BLaER1 treated with 17β-estradiol and CSF1 and Interleukin-3, amounts not matched to agents 10 nM and 100 nM (cell line): ENCODE measurements around the gene PROSER3.

ENCODE experiments used
- H3K27ac ChIP-seq, 11 experiments: shearing (Covaris generic); formaldehyde crosslinking; 2 replicates each; pipeline ENCODE4 v1.8.1; 2022
- H3K27me3 ChIP-seq, 11 experiments: shearing (Covaris generic); formaldehyde crosslinking; 2 replicates each; pipeline ENCODE4 v1.8.1; 2022
- H3K36me3 ChIP-seq, 11 experiments: shearing (Covaris generic); formaldehyde crosslinking; 2 replicates each; pipeline ENCODE4 v1.8.1; 2022
- H3K4me1 ChIP-seq, 10 experiments: shearing (Covaris generic); formaldehyde crosslinking; 2 replicates each; pipeline ENCODE4 v1.8.1; 2022
- H3K4me2 ChIP-seq, 11 experiments: shearing (Covaris generic); formaldehyde crosslinking; 2 replicates each; pipeline ENCODE4 v1.8.1; 2022
- H3K4me3 ChIP-seq, 10 experiments: shearing (Covaris generic); formaldehyde crosslinking; 2 replicates each; pipeline ENCODE4 v1.8.1; 2022
- H3K9ac ChIP-seq, 11 experiments: shearing (Covaris generic); formaldehyde crosslinking; 2 replicates each; pipeline ENCODE4 v1.8.1; 2022
- H3K9me3 ChIP-seq, 11 experiments: shearing (Covaris generic); formaldehyde crosslinking; replicated peaks in 1 of 11; 2 replicates each; pipeline ENCODE4 v1.8.1; 2022
- H4K20me1 ChIP-seq, 11 experiments: shearing (Covaris generic); formaldehyde crosslinking; 2 replicates each; pipeline ENCODE4 v1.8.1; 2022
- Cebpa-rat ChIP-seq, 11 experiments: shearing (Covaris generic); IDR thresholded peaks; 2 replicates each; pipeline ENCODE4 v1.8.1; 2022

The PROSER3 gene

GRCh38 chr19:35727053-35727955 is 30.7 kb upstream of the PROSER3 start:
- Histone ChIP-seq H4K20me1 (peaks cover 37 to 100% (median 95%) of the 10 kb centered on the region in 11 experiments; a peak in 21 of 22 replicates), H3K4me3 (no peak overlapping the region), H3K9me3 (no peaks in the 10 kb centered on the region), H3K4me1 (no peaks in the 10 kb centered on the region), H3K9ac (0 out of 22 replicates have a peak overlapping the region, but pooled peaks of 1 of the 11 experiments have one; percentile 11), H3K27me3 (no peaks in the 10 kb centered on the region), H3K4me2 (no peak overlapping the region), H3K27ac (no peak overlapping the region), H3K36me3 (peaks cover 100% of the 10 kb centered on the region in 11 experiments)
- TF ChIP-seq Cebpa-rat (IDR thresholded peaks at IDR 0.05), result no peak

- Histone ChIP-seq H3K27me3 (no peaks in the 10 kb centered on the region), H4K20me1 (peaks cover 35 to 99% (median 92%) of the 10 kb centered on the region in 11 experiments; a peak in 21 of 22 replicates), H3K9ac (no peak overlapping the region), H3K36me3 (peaks cover 98 to 99% (median 99%) of the 10 kb centered on the region in 11 experiments), H3K4me1 (no peaks in the 10 kb centered on the region), H3K4me3 (no peak overlapping the region), H3K4me2 (no peak overlapping the region), H3K27ac (no peak overlapping the region), H3K9me3 (no peaks in the 10 kb centered on the region)
- TF ChIP-seq Cebpa-rat (IDR thresholded peaks at IDR 0.05), result no peak
Observed at GRCh38 chr19:35727956-35728706, 29.8 kb upstream of the PROSER3 start.

- Histone ChIP-seq H3K27ac (no peak overlapping the region), H3K4me1 (peaks cover 0 to 6% (median 0%) of the 10 kb centered on the region in 10 experiments; a peak in 2 of 20 replicates), H3K4me2 (no peak overlapping the region), H3K9me3 (no peaks in the 10 kb centered on the region), H3K4me3 (no peak overlapping the region), H3K27me3 (no peaks in the 10 kb centered on the region), H4K20me1 (peaks cover 26 to 98% (median 91%) of the 10 kb centered on the region in 11 experiments; a peak in 21 of 22 replicates), H3K36me3 (peaks cover 97 to 99% (median 98%) of the 10 kb centered on the region in 11 experiments), H3K9ac (no peak overlapping the region)
- no peak for TF ChIP-seq Cebpa-rat (IDR thresholded peaks at IDR 0.05)
Observed at GRCh38 chr19:35729021-35729420, 29.0 kb upstream of the PROSER3 start.

GRCh38 chr19:35729763-35730162 is 28.2 kb upstream of the PROSER3 start:
- Histone ChIP-seq H3K4me1 (peaks cover 0 to 7% (median 0%) of the 10 kb centered on the region in 10 experiments; a peak in 2 of 20 replicates), H3K36me3 (peaks cover 97 to 99% (median 98%) of the 10 kb centered on the region in 11 experiments), H3K4me3 (no peak overlapping the region), H4K20me1 (peaks cover 29 to 98% (median 91%) of the 10 kb centered on the region in 11 experiments; a peak in 21 of 22 replicates), H3K27ac (no peak overlapping the region; a peak in 1 of 22 replicates), H3K4me2 (no peak overlapping the region), H3K9ac (no peak overlapping the region), H3K9me3 (no peaks in the 10 kb centered on the region), H3K27me3 (no peaks in the 10 kb centered on the region)
- TF ChIP-seq Cebpa-rat (IDR thresholded peaks at IDR 0.05), result no peak

GRCh38 chr19:35730326-35730725 is 27.6 kb upstream of the PROSER3 start:
- Histone ChIP-seq H4K20me1 (peaks cover 34 to 98% (median 92%) of the 10 kb centered on the region in 11 experiments; a peak in 21 of 22 replicates), H3K27ac (no peak overlapping the region; a peak in 1 of 22 replicates), H3K4me1 (peaks cover 0 to 8% (median under 1%) of the 10 kb centered on the region in 10 experiments; a peak in 6 of 20 replicates), H3K4me3 (no peak overlapping the region), H3K36me3 (peaks cover 97 to 99% (median 98%) of the 10 kb centered on the region in 11 experiments), H3K27me3 (no peaks in the 10 kb centered on the region), H3K4me2 (no peak overlapping the region), H3K9me3 (no peaks in the 10 kb centered on the region), H3K9ac (no peak overlapping the region)
- TF ChIP-seq Cebpa-rat (IDR thresholded peaks at IDR 0.05), result no peak

GRCh38 chr19:35731353-35731752 is 26.6 kb upstream of the PROSER3 start:
- no peak for TF ChIP-seq Cebpa-rat (IDR thresholded peaks at IDR 0.05)
- H3K4me3 ChIP-seq, result no peak overlapping the region
- H3K27me3 ChIP-seq, result no peaks in the 10 kb centered on the region
- no peaks in the 10 kb centered on the region for H3K9me3 ChIP-seq
- H3K27ac ChIP-seq, result no peak overlapping the region
- H3K36me3 ChIP-seq, result peaks cover 96 to 99% (median 98%) of the 10 kb centered on the region in 11 experiments
- H3K9ac ChIP-seq, result no peak overlapping the region
- H3K4me1 ChIP-seq, result peaks cover 1 to 16% (median 10%) of the 10 kb centered on the region in 10 experiments; a peak in 18 of 20 replicates
- peaks cover 39 to 98% (median 92%) of the 10 kb centered on the region in 11 experiments; a peak in 21 of 22 replicates for H4K20me1 ChIP-seq
- H3K4me2 ChIP-seq, result no peak overlapping the region

GRCh38 chr19:35731779-35732405 is 26.1 kb upstream of the PROSER3 start:
- no peak for TF ChIP-seq Cebpa-rat (IDR thresholded peaks at IDR 0.05)
- Histone ChIP-seq H3K27ac (no peak overlapping the region), H4K20me1 (peaks cover 43 to 98% (median 94%) of the 10 kb centered on the region in 11 experiments; a peak in 21 of 22 replicates), H3K27me3 (no peaks in the 10 kb centered on the region), H3K4me2 (no peak overlapping the region), H3K9me3 (no peaks in the 10 kb centered on the region), H3K9ac (no peak overlapping the region), H3K4me1 (peaks cover 7 to 22% (median 15%) of the 10 kb centered on the region in 10 experiments; a peak in 18 of 20 replicates), H3K4me3 (no peak overlapping the region), H3K36me3 (peaks cover 96 to 99% (median 98%) of the 10 kb centered on the region in 11 experiments)

GRCh38 chr19:35732540-35733179 is 25.3 kb upstream of the PROSER3 start:
- Histone ChIP-seq H3K9ac (no peak overlapping the region), H3K4me3 (no peak overlapping the region), H3K9me3 (no peaks in the 10 kb centered on the region), H3K27ac (no peak overlapping the region), H3K36me3 (peaks cover 96 to 99% (median 98%) of the 10 kb centered on the region in 11 experiments), H3K4me2 (no peak overlapping the region), H3K4me1 (peaks cover 9 to 28% (median 22%) of the 10 kb centered on the region in 10 experiments; a peak in 18 of 20 replicates), H3K27me3 (no peaks in the 10 kb centered on the region), H4K20me1 (peaks cover 44 to 98% (median 94%) of the 10 kb centered on the region in 11 experiments; a peak in 21 of 22 replicates)
- TF ChIP-seq Cebpa-rat (IDR thresholded peaks at IDR 0.05), result no peak
